Esophagus muscularis mucosa (tissue), 4 donors: ENCODE measurements around the gene C2orf66. TPM values are rescaled to one million over a fixed set of nuclear protein-coding genes. Genes with fewer than 3 reads are reported as not detected.

Experiments
- DNase-seq: peaks from one replicate; pipeline ENCODE4 v3.0.0-alpha.2; 2017; ENCODE audit errors: extremely low spot score
- H3K27ac ChIP-seq, 4 donors: fragments of 200-600 bp; sonication (generic); replicated peaks in 1 of 4; 1 replicate in 3 of 4; 2 replicates in 1 of 4; pipeline ENCODE4 v1.5.1; 2016 to 2019; ENCODE audit warnings: mild to moderate bottlenecking in 1 of 4
- H3K27me3 ChIP-seq, 4 donors: fragments of 200-600 bp; sonication (generic); one replicate each; pipeline versions ENCODE4 v1.5.1 to v1.6.0; 2016 to 2019
- H3K36me3 ChIP-seq, 4 donors: fragments of 200-600 bp; sonication (generic); one replicate each; pipeline ENCODE4 v1.5.1; 2016 to 2019
- H3K4me1 ChIP-seq, 4 donors: fragments of 200-600 bp; sonication (generic); one replicate each; pipeline ENCODE4 v1.5.1; 2016 to 2019
- H3K4me3 ChIP-seq, 4 donors: fragments of 200-600 bp; sonication (generic); 1 replicate in 2 of 4; 2 replicates in 2 of 4; pipeline ENCODE4 v1.5.1; 2016 to 2019; ENCODE audit warnings: mild to moderate bottlenecking in 4 of 4, moderate library complexity in 1 of 4
- H3K9me3 ChIP-seq, 4 donors: fragments of 200-600 bp; sonication (generic); 1 replicate in 3 of 4; 2 replicates in 1 of 4; pipeline ENCODE4 v1.5.1; 2016 to 2019
- EP300 ChIP-seq: sonication (generic); formaldehyde crosslinking; IDR thresholded peaks from one replicate; pipeline ENCODE4 v1.6.1; 2017; ENCODE audit warnings: antibody characterized with exemption
- POLR2A ChIP-seq: fragments of 450-650 bp; IDR thresholded peaks from one replicate; pipeline ENCODE4 v1.6.1; 2017; ENCODE audit warnings: antibody characterized with exemption, moderate library complexity, mild to moderate bottlenecking, low read depth
- POLR2AphosphoS5 ChIP-seq, 2 donors: sonication (generic); formaldehyde crosslinking; IDR thresholded peaks; one replicate each; pipeline ENCODE4 v1.6.1; 2017; ENCODE audit warnings: antibody characterized with exemption in 2 of 2
- WGBS: methylation state at CpG from one replicate; pipeline ENCODE4 v1.1.5; 2018; 5-methylcytosine and 5-hydroxymethylcytosine counted together
- intact Hi-C: fragments of 100-400 bp; cut with DNase I; formaldehyde crosslinking; loops from one replicate; pipeline ENCODE4 v1.15.1; 2023
- total RNA-seq, 4 donors: library from RNA; depleted of rRNA; stranded (reverse); fragments of >200 nt; gene quantifications; one replicate each; pipeline versions ENCODE4 v1.1.0 to v1.2.1, GENCODE V29; 2016
- TF ChIP-seq, protein P1 (sequence below), 3 experiments: fragments of 200-600 bp in 2 of 3; fragments of 450-650 bp in 1 of 3; sonication (generic) in 2 of 3; IDR thresholded peaks; one replicate each; pipeline ENCODE4 v1.5.1; 2017 to 2019; ENCODE audit warnings: antibody characterized with exemption in 3 of 3, mild to moderate bottlenecking in 2 of 3, moderate library complexity in 1 of 3

Gene C2orf66
- total RNA-seq, 4 donors from 2014 or later: not detected

DNA sequence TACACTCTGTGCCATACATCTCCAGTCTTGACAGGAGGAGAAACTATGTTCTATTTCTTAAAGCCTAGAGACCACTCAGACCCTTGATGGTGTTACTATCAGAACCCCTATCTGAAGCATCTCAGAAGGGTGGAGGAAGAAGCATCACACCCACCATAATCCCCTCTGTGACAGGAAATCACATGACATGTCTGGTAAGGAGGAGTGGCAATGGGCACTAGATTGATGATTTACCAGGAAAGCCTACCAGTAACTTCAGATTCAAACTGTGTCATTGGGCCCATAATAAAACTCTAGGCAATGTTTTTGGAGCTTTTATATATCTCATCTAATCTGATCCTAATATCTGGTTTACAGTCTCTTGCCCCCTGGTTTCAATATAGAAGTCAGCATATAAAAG is 37.1 kb upstream of the C2orf66 start:
- H3K27ac ChIP-seq: no peak overlapping the region
- no peaks in the 10 kb centered on the region for H3K4me1 ChIP-seq
- H3K4me3 ChIP-seq: no peak overlapping the region
- intact Hi-C loops: no loop called here
- H3K27me3 ChIP-seq: no peaks in the 10 kb centered on the region
- no peaks in the 10 kb centered on the region for H3K9me3 ChIP-seq
- H3K36me3 ChIP-seq: peaks cover 9 to 37% (median 18%) of the 10 kb centered on the region in 4 donors
- TF ChIP-seq, protein P1, sequence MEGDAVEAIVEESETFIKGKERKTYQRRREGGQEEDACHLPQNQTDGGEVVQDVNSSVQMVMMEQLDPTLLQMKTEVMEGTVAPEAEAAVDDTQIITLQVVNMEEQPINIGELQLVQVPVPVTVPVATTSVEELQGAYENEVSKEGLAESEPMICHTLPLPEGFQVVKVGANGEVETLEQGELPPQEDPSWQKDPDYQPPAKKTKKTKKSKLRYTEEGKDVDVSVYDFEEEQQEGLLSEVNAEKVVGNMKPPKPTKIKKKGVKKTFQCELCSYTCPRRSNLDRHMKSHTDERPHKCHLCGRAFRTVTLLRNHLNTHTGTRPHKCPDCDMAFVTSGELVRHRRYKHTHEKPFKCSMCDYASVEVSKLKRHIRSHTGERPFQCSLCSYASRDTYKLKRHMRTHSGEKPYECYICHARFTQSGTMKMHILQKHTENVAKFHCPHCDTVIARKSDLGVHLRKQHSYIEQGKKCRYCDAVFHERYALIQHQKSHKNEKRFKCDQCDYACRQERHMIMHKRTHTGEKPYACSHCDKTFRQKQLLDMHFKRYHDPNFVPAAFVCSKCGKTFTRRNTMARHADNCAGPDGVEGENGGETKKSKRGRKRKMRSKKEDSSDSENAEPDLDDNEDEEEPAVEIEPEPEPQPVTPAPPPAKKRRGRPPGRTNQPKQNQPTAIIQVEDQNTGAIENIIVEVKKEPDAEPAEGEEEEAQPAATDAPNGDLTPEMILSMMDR (IDR thresholded peaks at IDR 0.05): no peak
- TF ChIP-seq POLR2AphosphoS5 (IDR thresholded peaks at IDR 0.05): no peak
- TF ChIP-seq EP300: no peak
- no peak for TF ChIP-seq POLR2A
- no peak for DNase-seq

DNA sequence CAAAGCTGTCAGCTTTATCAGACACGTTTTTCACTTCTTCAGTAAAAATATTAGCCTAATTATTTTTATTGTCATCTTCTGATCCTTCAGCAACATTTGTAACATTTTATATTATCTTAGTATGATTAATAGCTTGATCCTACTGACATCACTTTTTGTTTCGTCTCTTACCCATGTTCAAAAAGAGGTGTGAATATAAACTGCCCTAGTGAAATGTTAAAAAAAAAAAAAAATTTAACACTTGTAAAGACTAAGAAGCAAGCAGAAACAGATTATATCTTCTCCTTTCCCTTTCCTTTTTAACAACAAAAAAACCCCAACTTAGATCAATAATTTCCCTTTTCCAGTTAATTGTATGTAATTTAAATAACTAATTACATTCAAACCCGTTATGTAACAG is 36.2 kb upstream of the C2orf66 start:
- 78% methylated on average over 3 of the region's 3 CpGs for WGBS
- Histone ChIP-seq H3K27ac (no peak overlapping the region), H3K36me3 (peaks cover 9 to 45% (median 23%) of the 10 kb centered on the region in 4 donors), H3K4me1 (no peaks in the 10 kb centered on the region), H3K27me3 (no peaks in the 10 kb centered on the region), H3K4me3 (no peak overlapping the region), H3K9me3 (no peaks in the 10 kb centered on the region)
- TF ChIP-seq POLR2A: no peak
- TF ChIP-seq EP300: no peak
- no peak for TF ChIP-seq POLR2AphosphoS5 (IDR thresholded peaks at IDR 0.05)
- TF ChIP-seq, protein P1 (IDR thresholded peaks at IDR 0.05): no peak
- intact Hi-C loops: no loop called here
- no peak for DNase-seq

DNA sequence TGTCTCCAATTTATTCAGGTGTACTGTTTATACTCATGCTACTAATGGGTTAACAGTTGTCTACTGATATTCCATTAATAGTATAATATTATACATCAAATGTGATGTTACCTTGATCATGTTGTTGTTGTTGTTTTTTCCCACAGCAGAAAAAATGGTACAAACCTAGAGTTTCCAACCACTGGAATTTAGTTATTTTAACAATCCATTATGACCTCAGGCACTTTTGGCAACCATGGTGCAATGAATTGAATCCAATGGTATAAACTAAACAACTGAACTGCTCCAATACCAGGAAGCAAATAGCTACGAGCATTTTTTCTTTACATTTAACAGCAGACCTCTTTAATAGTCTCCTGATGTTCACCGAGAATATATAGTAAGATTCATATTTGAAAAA is 31.0 kb upstream of the C2orf66 start:
- H3K27me3 ChIP-seq: no peaks in the 10 kb centered on the region
- peaks cover 9 to 65% (median 35%) of the 10 kb centered on the region in 4 donors for H3K36me3 ChIP-seq
- 96% methylated on average over 2 of the region's 2 CpGs for WGBS
- no peak overlapping the region for H3K27ac ChIP-seq
- H3K4me1 ChIP-seq: peaks cover 0 to 6% (median 0%) of the 10 kb centered on the region in 4 donors
- TF ChIP-seq POLR2AphosphoS5 (IDR thresholded peaks at IDR 0.05) (no peak), POLR2A (no peak), EP300 (no peak)
- TF ChIP-seq, protein P1 (IDR thresholded peaks at IDR 0.05): no peak
- no peak overlapping the region for H3K4me3 ChIP-seq
- intact Hi-C loops: no loop called here
- no peak for DNase-seq
- H3K9me3 ChIP-seq: no peaks in the 10 kb centered on the region

DNA sequence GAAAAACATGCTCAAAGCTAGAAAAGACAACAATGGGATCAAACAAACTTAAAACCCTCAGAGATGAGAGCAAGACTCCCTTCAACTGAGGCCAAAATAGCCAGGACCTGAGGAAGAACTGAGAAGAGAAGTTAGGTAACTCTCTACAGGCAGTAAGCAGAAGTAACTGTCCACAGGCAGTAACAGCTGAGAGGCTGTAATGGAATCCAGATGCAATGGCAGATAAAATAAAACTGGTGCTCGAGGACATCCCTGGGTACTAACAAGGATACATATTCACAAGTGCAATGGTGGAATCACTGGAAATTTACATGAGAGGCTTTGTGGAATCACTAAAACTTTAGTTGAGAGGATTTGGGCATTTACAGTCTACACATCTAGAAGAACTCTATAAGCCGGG is 30.4 kb upstream of the C2orf66 start:
- WGBS: 88% methylated on average over 2 of the region's 2 CpGs
- H3K36me3 ChIP-seq: peaks cover 9 to 65% (median 35%) of the 10 kb centered on the region in 4 donors
- H3K4me3 ChIP-seq: no peak overlapping the region
- peaks cover 0 to 6% (median 0%) of the 10 kb centered on the region in 4 donors for H3K4me1 ChIP-seq
- H3K27me3 ChIP-seq: no peaks in the 10 kb centered on the region
- intact Hi-C loops: no loop called here
- H3K9me3 ChIP-seq: no peaks in the 10 kb centered on the region
- no peak overlapping the region for H3K27ac ChIP-seq
- TF ChIP-seq POLR2AphosphoS5 (IDR thresholded peaks at IDR 0.05) (no peak), POLR2A (no peak), EP300 (no peak)
- TF ChIP-seq, protein P1 (IDR thresholded peaks at IDR 0.05): no peak
- DNase-seq: no peak

DNA sequence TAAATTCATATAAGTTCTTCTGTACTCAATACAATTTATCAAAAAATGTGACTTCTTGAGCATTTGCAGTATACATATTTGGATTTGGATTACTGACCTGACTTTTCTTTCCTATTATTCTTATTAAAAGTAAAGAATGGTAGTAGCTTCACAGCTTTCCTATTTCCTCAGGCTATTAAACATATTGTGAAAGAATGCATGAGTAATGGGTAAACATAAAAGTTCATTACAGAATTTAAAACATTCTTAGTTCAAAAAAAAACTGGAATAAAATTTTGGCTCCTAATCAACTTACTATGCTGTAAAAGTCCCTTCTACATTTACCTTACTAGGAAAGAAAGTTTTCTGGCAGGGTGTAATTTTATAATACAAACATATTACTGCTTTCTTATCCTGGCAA is 27.3 kb upstream of the C2orf66 start:
- intact Hi-C loops: no loop called here
- peaks cover 0 to 42% (median 17%) of the 10 kb centered on the region in 4 donors for H3K36me3 ChIP-seq
- H3K27me3 ChIP-seq: no peaks in the 10 kb centered on the region
- no peak for DNase-seq
- no peak overlapping the region for H3K27ac ChIP-seq
- no peak overlapping the region for H3K4me3 ChIP-seq
- TF ChIP-seq POLR2AphosphoS5 (IDR thresholded peaks at IDR 0.05) (no peak), POLR2A (no peak), EP300 (no peak)
- TF ChIP-seq, protein P1 (IDR thresholded peaks at IDR 0.05): no peak
- H3K9me3 ChIP-seq: no peaks in the 10 kb centered on the region
- H3K4me1 ChIP-seq: peaks cover 0 to 6% (median 0%) of the 10 kb centered on the region in 4 donors
